Left renal pelvis (tissue), 4 donors: ENCODE data around the gene PRR18. TPM values are rescaled to one million over a fixed set of nuclear protein-coding genes. Genes with fewer than 3 reads are reported as not detected.
"Not testable (repeated sequence)": the region's sequence is repeated elsewhere in the genome, so short reads cannot be mapped to it uniquely, and the experiment has no call there.

Experiments
- DNase-seq, 4 donors: peaks; one replicate each; pipeline ENCODE4 v3.0.0-alpha.2; 2013; ENCODE audit warnings: low read depth in 4 of 4, low spot score in 3 of 4
- polyA plus RNA-seq, 4 donors: library from polyadenylated mRNA; unstranded; fragments of 120-200 nt; gene quantifications; one replicate each; pipeline ENCODE4 v1.2.1, GENCODE V29; 2013; ENCODE audit not compliant: insufficient read length in 4 of 4

PRR18 gene
- under 1 TPM; 0.12 to 0.35 (median 0.19) TPM for polyA plus RNA-seq

DNA sequence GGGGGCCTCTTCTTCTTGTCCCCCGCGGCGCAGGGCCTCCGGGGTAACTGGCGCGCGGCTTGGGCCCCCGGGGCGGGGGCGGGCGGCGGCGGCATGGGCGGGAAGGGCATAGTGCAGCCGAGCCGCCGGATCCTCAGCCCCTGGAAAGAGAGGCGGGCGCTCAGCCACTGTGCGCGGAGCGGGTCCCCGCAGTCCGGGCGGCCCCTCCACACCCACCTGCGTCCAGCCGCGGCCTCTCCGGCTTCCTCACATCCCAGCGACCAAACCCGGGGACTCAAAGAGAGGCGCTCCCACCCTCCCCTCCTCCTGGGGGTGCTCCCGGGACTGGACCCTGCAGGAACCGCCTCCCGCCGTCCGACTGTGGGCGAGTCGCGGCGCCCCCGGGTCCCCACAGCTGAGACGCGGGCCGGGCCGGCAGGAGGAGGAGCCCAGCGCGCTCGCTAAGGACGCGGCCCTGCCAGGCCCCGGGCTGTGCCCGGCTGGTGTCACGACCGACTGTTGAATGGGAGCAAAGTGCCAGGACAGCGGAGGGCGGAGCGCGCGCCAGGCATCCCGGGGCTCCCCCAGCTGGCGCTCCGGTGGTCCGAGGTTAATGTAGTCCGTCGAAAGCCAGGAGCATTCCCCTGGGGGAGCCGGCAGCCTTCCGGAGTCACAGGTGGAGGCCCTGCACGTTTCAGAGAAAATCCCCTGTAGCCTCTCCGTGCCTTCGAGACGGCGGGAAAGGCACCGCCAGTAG, at the start of gene PRR18:
TSS of gene PRR18 (minus strand) at position 360 of the 736 bp plus-strand sequence. CDS start at position 110, 250 bp downstream.
- DNase-seq = no peak

GRCh38 chr6:166355552-166355951, 47.4 kb upstream of the PRR18 start:
- DNase-seq = no peak

GRCh38 chr6:166354965-166355364, 46.8 kb upstream of the PRR18 start:
- DNase-seq = no peak

DNA sequence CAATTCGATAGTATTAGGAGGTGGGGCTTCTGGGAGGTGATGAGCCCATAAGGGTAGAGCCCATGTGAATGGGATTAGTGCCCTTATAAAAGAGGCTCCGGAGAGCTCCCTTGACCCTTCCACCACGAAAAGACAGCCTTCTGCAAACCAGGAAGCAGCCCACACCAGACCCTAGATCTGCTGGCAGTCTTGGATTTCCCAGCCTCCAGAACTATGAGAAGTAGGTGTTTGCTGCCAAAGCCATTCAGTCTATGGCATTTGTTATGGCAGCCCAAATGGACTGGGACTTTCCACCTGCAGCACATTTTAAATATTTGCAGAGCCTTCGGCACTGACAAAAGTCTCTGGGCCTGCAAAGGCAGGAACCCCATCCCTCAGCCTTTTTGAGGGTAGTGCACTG, 46.0 kb upstream of the PRR18 start:
- DNase-seq = no peak

DNA sequence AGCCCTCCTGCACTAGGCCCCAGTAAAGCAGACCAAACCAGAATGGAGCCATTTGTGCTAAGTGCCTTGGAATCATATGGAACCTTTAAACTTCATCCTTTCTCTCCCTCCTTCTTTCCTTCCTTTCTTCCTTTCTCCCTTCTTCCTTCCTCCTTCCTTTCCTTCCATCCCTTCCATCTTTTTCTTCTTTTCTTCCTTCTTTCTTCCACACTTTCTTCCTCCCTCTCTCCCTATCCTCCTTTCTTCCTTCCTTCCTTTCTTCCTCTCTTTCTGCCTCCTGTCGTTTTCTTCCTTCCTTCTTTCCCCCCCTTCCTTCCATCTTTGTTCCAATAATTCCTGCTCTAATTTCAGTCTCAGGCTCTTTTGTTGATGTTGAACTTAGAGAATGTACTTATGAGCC, 45.3 kb upstream of the PRR18 start:
- no peak for DNase-seq

- DNase-seq = no peak
Measured at GRCh38 chr6:166352923-166353322, 44.7 kb upstream of the PRR18 start.

DNA sequence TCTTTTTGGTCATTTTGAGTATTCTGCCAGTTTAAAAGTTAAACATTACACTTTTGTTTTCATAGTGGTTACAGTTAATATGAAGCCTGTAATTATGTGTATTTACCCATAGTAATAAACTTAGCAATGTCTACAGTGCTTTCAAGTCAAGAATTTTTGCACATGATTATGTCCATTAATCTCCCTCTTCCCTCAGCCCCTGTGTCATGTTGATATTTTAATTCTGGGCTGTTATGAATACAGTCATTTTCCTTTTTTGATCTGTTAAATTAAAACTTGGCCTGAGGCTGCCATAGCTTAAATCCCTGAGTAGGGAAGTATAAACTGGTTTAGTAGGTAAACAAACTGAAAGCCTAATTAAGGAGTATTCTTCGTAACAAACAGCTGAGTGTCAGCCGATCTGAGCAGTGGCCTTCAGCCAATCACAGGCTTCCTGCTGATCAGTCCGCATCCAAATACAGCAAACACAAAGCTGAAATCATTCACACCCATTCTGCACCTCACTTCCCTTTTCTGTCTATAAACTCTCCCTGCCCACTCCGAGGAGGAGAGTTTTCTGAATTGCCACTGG, 43.6 kb upstream of the PRR18 start:
- no peak for DNase-seq

GRCh38 chr6:166348305-166348949, 40.2 kb upstream of the PRR18 start:
- DNase-seq = no peak

DNA sequence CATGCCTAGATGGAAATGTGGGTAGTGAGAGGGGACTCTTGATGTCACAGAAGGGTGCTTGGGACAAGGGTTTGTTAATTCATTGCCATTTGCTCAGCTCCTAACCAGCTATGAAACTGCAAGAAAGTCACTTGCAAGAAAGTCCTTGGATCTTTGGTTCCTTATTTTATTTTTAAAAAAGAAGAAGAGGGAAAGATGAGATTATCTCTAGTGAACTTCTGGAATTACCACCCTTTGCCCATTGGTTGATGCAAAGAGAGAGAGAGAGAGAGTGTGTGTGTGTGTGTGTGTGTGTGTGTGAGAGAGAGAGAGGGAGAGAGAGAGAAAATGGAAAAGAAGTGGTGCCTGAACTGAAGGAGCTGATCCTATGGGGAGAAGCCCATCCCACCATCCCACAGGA, 38.8 kb upstream of the PRR18 start:
- no peak for DNase-seq

- no peak for DNase-seq
Measured at GRCh38 chr6:166346449-166346848, 38.3 kb upstream of the PRR18 start.

DNA sequence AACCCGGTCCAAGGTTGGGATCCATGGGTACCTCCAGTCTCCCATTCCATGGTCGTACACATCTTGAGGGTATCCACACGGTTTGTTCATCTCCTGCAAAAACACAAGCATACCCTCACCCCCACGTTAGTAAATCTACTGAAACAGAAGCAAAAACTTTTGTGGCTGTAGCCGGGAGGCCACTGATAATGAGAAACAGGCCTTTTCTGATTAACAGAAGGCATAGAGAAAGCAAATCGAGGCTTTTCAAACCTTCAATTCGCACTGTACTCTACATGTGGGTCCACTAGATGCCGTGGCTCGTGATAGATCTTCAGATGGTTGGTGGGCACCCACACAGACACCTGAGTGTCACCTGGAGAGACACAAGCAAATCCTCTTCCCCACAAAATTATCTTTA, 37.5 kb upstream of the PRR18 start:
- not testable (repeated sequence) for DNase-seq

DNA sequence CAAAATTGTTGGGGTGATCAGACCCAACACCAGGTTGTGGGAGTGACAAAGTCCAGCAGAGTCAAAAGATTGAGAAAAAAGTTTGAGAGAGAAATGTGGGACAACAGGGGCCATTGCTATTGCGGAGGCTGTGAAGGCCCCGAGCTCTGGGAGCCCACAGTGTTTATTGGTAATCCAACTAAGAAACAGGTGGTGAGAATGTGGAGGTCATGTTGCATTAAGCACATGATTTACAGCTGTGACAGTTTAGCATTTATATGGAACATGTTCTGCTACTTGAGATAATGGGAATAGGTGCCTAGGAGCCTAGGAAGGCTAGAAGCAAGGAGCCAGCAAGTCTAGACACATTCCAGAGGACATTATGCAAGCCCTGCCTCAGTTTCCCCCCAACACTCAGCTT, 36.7 kb upstream of the PRR18 start:
- DNase-seq = not testable (repeated sequence)

DNA sequence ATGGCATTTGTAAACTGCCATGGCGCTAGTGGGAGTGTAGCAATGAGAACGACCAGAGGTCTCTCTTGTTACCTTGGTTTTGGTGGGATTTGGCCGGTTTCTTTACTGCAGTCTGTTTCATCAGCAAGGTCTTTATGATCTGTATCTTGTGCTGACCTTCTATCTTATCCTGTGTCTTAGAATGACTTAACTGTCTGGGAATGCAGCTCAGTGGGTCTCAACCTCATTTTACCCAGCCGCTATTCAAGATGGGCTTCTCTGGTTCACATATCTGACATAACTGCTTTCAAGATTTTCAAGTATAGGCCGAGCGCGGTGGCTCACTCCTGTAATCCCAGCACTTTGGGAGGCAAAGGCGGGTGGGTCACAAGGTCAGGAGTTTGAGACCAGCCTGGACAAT, 36.0 kb upstream of the PRR18 start:
- no peak for DNase-seq

DNA sequence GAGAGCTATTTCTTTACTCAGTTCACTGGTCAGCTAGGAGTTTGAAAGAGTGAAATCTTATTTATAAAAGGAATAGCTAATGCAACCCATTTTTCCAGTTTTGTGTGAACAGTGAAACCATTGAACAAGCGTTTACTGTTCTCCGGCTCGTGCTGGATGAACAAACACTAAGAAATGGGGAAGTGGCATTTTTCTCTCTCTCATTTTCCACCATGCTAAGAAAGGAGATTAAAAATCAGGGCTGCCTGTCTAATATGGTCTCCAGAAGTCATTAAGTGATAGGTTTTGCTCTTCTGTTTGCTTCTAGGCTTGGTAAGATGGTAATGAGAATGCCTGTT, 34.9 kb upstream of the PRR18 start:
- DNase-seq = no peak

- DNase-seq = peak; percentile 64 to 72 (median 66)
Measured at GRCh38 chr6:166342349-166343149, 34.4 kb upstream of the PRR18 start, which contains the start of gene SFT2D1. TSS of gene SFT2D1 (minus strand) at chr6:166342545. CDS start at chr6:166342481, 64 bp downstream.

DNA sequence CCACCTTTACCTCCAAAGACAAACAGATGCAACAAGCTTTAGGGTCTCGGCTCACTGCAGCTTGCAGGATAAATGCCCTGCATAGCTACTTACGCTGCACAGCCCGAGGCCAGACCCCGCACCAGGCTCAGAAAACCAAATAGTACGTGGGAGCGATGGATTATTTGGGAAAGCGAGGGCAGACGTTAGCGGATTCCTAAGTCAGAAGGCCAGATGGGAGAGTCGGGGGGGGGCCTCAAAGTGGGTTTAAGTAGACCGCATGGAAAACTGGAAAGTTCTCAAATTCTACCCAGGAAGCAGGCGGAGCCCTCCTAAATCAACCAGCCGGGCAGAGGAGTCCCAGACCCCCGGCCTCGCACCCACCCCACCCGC, 33.8 kb upstream of the PRR18 start:
- no peak for DNase-seq

- no peak for DNase-seq
Measured at GRCh38 chr6:166341464-166341863, 33.3 kb upstream of the PRR18 start.

DNA sequence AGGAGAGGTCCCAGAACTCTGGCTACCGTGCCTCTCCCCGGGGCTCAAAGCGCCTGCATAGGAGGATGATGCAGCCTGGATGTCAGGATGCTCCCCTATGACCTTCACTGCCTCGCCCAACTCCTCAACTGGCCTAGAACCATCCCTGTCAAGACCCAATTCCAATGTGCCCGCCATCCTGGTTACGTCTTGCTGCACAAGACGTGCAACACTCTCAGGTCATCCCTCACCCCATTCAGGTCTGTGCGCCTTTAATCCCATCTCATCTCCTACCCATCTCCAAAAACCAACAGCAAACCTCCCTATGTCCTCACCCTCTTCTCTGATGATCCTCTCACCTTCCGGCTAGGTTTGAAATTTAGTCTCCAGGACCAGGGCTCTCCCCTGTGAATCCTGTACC, 30.7 kb upstream of the PRR18 start:
- no peak for DNase-seq

DNA sequence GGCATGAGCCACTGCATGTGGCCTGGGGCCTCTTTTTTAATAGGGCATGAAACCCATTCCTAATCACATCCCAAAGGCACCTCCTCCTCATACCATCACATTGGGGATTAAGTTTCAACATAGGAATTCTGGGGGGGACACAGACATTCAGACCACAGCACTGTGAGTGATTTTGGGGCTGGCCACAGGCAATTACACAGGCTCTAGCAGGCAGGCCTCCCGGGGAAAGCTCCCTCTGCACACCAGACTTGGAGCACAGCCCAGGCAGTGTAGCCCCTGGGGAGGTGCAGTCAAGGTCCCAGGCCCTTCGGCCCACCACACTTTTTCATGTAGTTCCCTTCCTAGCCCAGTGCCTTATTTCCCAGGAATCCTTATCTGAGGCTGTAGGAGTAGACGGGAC, 28.7 kb upstream of the PRR18 start:
- DNase-seq = no peak

DNA sequence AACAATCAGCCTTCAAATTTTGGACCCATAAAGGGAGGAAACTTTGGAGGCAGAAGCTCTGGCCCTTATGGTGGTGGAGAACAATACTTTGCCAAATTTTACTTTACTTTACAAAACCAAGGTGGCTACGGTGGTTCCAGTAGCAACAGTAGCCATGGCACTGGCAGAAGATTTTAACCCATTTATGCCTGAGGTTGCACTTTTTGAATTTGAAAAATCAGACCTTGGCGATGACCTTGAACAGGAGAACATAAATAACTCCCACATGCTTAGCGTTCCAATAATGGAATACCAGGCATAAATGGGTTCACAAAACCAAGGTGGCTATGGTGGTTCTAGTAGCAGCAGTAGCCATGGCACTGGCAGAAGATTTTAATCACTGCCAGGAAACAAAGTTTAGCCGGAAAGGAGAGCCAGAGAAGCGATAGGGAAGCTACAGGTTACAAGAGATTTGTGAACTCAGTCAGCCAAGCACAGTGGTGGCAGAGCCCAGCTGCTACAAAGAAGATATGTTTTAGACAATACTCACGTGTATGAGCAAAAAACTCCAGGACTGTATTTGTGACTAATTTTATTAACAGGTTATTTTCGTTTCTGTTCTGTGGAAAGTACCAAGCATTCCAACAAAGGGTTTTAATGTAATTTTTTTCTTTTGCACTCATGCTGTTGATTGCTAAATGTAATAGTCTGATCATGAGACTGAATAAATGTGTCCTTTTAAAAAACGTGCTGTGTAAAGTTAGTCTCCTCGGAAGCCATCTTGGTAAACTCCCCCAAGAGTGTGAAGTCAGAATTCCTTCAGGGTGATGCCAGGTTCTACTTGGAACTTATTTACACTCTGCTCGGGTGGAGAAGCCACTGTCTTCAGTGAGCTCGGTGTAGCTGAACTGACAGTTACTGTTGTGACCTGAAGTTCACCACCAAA, 27.4 kb upstream of the PRR18 start:
- no peak for DNase-seq
